Activated CD4-positive, CD25-positive, alpha-beta regulatory T cell treated with anti-CD3 and anti-CD28 coated beads, Interleukin-2, amount 50 U/mL, for 72 hours (primary cell): ENCODE results near the gene HAGH.
"Not testable (repeated sequence)": the region's sequence is repeated elsewhere in the genome, so short reads cannot be mapped to it uniquely, and the experiment has no call there.

Experiments
- DNase-seq: peaks from one replicate; pipeline ENCODE4 v3.0.0; 2021

HAGH gene

GRCh38 chr16:1826691-1827573 is at the start of gene HAGH, which contains the start of gene FAHD1:
Gene HAGH (minus strand): TSS chr16:1826825. CDS start chr16:1826787, 38 bp downstream.
Gene FAHD1 (plus strand): TSS chr16:1827206. CDS start chr16:1827239, 33 bp downstream.
- DNase-seq = peak; percentile 94

DNA sequence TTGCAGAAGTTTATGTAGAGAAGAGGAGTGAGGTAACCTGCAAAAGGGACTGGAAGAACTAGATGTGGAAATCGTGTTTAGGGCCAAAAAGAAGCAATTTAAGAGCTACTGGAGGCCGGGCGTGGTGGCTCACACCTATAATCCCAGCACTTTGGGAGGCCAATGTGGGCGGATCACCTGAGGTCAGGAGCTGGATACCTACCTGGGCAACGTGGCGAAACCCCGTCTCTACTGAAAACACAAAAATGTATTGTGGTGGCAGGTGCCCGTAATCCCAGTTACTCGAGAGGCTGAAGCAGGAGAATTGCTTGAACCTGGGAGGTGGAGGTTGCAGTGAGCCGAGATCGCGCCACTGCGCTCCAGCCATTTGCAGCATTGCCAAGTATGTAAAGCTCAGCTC is 49.4 kb upstream of the HAGH start:
- not testable (repeated sequence) for DNase-seq

DNA sequence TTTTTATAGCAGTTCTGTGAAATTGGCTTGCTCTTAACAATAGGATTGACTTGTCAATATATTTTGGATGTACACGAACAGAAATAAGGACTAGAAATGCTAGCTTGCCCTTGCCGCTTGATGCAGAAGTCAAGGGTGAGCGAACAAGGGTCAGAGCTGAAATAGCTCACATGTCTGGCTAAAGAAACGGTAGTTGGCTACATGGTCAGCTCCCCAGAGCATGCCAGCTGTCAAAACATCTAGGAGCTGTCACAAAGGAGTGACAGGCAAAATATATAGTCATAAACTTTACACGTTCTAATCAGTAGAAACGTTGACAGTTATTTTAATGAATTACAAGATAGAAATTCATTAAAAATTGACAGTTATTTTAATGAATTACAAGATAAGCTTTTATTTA is 48.2 kb upstream of the HAGH start:
- no peak for DNase-seq

DNA sequence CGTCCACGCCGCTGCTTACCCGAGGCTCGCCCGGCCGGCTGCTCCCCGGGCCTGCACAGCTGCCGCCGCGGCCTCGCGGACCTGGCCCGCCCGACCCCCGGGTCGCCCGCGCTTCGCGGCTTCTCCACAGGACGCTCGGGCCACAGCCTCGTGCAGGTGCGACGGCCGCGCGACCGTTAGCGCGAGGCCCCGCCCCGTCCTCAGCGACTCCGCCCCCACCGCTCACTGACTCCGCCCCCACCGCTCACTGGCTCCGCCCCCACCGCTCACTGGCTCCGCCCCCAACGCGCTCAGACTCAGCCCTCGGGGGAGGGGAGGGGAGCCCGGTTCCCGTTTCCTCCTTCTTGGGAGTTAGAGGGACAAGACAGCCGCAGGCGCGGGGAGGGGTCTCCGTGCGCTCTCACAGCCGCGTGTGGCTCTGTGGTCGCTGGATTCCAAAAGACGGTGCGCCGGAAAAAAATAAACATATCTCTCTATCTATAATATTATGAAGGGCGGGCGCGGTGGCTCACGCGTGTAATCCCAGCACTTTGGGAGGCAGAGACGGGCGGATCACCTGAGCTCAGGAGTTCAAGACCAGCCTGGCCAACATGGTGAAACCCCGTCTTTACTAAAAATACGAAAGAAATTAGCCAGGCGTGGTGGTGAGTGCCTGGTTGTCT is 45.5 kb upstream of the HAGH start, which contains the start of gene MEIOB:
Gene MEIOB, minus strand, starts transcription at position 191 of the 662 bp plus-strand sequence. CDS start 3,989 bp downstream, outside the sequence.
- peak; percentile 54 for DNase-seq

- DNase-seq = no peak
These were observed 43.9 kb upstream of the HAGH start for GRCh38 chr16:1870365-1871082.

DNA sequence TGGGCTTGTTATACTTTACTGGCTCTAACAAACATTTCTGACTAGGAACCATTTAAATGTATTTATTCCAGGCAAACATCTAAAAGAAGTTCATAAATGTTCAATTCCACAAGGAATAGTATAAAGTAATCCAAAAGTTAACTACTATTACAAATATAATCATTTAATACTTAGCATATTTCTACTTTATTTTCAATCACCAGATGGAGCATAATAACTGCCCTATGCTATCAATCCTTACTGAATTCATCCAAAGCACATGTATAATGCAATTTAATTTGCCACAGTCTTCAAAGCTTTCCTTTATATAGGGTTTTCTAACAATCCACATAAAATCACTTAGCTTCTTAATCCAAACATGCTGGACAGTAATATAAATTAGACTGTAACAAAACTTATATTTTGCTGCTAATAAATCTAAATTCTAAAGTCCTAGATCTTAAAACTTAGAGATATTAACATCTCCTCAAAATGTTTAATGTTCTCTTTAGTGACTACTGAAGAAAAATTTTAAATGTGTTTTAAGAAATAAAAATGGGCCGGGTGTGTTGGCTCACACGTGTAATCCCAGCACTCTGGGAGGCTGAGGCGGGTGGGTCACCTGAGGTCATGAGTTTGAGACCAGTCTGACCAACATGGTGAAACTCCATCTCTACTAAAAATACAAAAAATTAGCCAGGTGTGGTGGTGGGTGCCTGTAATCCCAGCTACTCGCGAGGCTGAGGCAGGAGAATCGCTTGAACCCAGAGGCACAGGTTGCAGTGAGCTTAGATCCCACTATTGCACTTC is 39.5 kb upstream of the HAGH start:
- DNase-seq = no peak

DNA sequence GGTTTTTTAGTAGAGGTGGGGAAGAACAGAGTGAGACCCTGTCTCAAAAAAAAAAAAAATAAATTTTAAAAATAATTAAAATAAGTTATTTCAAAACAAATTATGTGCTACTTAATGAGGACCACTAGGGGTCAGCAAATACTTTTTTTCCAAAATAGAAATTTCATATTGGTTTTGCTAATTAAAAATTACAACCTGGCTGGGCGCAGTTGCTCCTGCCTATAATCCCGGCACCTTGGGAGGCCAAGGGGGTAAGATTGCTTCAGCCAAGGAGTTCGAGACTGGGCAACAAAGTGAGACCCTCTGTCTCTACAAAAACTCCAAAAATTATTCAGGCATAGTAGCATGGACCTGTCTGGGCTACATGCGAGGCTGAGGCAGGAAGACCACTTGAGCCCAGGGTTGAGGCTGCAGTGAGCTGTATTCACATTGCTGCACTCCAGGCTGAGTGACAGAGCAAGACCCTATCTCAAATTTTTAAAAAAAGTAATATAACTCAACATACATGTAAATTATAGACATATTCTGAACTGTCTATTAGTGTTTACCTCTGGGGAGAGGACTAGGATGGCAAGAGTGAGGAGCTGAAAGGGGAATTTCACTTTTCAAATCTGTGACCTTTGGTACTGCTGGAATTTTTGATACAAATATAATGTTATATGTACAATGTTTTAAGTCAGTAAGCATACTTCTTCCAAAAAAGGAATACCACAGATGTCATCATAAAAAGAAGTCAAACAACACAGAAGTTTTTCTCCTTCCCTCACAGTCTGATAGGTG is 37.2 kb upstream of the HAGH start:
- no peak for DNase-seq

DNA sequence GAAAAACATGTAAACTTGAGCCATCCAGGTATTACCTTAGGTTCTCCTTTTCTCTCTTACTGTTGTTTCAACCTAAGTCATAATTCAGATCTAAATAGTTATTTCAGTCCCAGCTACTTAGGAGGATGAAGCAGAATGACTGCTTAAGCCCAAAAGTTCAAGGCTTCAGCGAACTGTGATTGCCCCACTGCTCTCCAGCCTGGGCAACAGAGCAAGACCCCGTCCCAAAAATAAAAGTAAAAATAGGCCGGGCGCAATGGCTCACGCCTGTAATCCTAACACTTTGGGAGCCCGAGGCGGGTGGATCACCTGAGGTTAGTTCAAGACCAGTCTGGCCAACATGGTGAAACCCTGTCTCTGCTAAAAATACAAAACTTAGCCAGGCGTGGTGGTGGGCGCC is 35.8 kb upstream of the HAGH start:
- DNase-seq = no peak

DNA sequence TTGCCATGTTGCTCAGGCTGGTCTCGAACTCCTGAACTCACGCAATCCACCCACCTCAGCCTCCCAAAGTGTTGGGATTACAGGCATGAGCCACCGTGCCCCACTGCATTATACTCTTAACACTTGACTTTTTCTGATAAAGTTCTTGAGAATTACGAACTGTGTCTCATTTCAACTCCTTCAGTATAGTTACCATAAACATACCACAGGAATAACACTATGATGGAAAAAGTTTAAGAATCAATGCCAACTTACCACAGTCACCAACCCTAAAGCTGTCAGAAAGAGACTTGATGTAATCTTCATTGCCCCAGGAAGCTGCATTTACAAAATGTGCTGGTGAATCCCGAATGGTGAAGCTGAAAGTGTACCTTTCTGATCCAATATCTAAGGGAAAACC is 35.1 kb upstream of the HAGH start:
- DNase-seq = no peak

DNA sequence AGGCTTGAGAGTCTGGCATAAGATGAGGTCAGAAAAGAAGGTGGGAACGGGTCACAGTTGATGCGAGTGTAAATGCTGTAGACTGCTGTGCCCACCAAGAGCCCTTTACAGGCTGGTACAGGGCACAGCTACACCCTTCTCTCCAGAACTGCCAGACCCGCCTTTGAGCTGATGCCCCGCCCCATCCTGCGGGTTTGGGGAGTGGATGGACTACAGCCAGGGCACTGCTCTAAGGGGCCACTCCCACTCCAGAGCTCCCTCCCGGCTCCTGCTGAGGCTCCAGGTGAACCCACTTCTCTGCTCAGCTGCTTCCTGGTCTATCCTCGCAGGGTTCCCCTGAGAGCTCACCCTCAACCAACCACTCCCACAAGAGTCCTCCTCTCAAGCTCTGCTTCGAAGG is 33.0 kb upstream of the HAGH start:
- no peak for DNase-seq

DNA sequence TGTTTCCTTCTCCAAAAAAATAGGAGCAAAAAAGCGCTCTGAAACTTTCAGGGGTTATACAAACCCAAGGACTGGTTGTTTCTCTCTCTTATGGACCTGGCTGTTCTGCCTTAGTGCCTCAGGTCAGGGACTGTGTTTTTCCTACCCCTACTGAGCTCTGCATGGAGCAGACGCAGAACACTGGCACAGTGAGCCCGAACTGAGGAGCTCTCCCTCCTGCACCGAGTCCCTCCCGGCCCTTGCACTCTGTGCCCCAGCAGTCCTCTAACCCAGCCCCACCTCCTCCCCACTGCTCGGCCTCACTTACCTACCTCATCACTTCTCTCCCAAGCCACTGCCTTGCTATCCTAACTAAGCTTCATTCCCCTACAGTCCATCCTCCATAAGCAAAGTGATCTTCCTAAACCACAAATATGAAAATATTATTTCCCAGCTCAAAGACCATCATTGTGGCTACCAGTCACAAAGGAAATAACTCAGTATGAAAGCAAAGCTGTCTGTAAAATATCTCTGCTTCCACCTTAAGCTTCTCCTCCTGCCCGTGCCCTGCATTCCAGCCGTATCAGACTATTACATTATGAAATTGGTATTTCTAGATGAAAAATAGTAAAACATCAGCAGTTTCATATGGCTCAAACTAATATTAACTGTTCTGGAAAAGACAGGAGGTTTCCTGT is 31.7 kb upstream of the HAGH start:
- DNase-seq = no peak

DNA sequence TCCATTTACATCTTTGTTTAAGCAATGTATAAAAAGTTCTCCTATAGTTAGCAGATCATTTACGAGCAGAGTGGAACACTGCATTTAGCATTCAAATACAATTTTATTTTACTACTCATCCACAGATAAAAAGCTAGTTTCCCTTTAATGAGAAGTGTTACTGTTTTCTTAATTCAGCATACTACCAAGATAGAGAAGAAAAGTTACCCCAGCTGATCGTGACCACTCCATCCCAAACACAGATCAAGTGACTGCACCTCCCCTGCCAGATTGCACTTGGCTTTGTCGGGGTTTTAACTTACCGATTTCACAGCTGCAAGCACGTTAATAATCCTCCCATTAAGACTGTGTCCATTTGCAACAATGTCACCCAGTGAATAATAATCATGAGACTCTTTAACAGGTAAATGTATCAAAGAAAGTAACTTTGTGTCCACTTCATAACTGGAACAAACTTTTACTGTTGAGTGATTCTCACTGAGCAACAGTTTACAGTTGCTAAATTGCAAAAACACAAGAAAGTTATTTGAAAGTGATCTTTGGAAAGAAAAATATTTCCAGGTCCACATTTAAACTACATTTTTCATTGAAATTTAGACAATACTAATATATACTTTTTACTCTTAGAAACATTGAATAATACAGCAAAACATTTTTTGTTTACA is 30.9 kb upstream of the HAGH start:
- no peak for DNase-seq

DNA sequence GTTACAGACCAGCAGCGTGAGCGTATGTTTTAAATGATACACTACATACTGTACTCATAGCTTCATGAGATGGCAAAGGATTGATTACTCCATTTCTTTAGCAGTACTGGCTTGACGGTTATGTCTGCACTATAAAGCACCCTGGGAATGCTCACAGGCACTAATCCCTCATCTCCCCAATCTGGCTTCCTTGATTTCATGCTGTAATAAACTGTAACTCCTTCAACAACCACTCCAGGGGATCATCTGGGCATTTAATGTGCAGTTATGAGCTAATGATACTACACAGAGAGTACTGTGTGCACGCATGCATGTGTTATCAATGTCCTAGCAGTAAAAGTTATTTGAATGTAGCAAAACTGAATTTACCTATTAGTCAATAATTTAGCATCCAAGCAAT is 25.2 kb upstream of the HAGH start:
- no peak for DNase-seq

- no peak for DNase-seq
These were observed 24.4 kb upstream of the HAGH start for GRCh38 chr16:1850981-1851380.

DNA sequence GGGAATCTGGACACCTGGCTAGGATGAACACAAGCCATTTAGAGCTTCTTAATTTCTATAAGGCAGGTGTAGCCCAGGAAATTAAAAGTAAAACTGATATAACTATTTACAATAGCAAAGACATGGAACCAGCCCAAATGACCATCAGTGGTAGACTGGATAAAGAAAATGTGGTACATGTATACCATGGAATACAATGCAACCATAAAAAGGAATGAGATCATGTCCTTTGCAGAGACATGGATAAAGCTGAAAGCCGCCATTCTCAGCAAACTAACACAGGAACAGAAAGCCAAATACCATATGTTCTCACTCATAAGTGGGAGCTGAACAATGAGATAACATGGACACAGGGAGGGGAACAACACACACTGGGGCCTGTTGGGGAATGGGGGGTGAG is 19.8 kb upstream of the HAGH start:
- no peak for DNase-seq

DNA sequence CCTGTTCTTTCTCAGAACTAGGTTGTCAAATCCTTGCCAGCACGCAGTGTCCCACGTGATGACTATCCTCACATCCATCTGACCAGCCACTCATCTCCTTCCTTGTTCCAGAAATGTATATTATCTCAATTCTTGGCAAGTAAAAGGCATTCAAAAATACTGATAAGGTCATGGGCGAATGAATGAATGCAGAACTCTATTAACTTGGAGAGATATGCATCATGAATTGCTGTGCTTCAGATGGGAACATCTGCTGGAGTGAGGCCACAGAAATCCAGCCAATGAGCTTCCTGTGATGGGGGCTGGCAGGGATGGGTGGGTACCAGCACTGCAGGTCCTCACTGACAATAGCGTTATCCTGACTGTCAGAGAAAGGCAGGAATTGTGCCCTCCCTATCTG is 19.4 kb upstream of the HAGH start:
- DNase-seq = no peak

GRCh38 chr16:1839554-1839953 is 12.9 kb upstream of the HAGH start:
- no peak for DNase-seq

DNA sequence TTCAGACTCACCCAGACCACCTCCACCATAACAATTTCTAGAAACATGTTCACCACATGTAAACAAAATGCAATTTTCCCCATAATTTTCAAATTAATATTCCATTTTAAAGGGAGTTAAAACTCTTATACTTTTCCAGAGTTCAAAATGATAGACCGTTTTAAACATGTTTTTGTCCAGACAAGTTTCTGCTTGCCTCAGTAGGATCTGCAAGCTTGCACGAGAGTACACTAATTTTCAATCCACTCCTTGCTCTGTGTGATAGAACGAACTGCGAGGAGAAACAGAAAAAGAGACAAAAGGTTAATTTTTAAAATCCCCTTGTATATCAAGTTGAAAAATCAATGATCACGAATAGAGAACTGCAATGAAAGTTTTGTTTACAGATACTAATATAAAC is 7.5 kb upstream of the HAGH start:
- DNase-seq = no peak

DNA sequence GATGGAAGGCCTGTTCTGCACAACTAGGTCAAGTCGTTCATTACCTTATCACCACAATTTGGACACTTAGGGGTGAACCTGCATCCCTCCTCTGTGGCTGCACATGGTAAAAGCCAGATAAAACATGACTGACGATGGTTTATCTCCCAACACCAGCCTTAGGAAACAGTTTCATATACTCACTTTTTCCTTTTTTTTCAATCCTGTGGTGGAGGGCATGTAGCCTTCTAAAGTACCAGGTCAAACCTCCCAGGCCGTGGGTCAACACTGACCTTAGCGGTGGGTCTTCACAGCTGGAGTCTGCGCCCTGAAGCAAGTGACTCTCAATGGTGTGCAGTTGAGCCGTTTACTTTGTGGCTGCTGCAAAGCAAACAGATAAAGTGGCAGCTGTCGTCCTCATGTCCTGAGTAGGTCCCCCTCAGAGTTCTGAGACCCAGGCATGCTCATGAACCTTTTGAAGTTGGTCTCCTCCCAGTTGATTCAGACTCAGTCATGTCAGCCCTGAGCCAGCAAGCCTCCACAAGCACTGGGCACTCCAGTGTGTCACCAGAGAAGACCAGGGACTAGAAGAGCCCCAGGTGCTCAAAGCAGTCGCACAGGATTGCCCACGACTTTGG is 6.3 kb upstream of the HAGH start:
- no peak for DNase-seq
